HL-60/S4 treated with phorbol 12-myristate 13-acetate at 8.2 ng/mL for 4 days and 3 days (cell line): ENCODE results near the gene HACD1.

ENCODE experiments used
- in situ Hi-C: fragments of 300-500 bp; cut with MboI; formaldehyde crosslinking; loops from 2 replicates; pipeline ENCODE4 v1.15.0; 2022; ENCODE audit warnings: low sequenced_read_pairs

The HACD1 gene

GRCh38 chr10:17617031-17617911, at the start of gene HACD1:
HACD1 (minus strand) TSS chr10:17617374; CDS start chr10:17617339, 35 bp downstream.
- in situ Hi-C loops, result no loop called here

GRCh38 chr10:17665747-17666146, 48.6 kb upstream of the HACD1 start:
- in situ Hi-C loops, result no loop called here

- in situ Hi-C loops, result no loop called here
Observed at GRCh38 chr10:17663450-17663849, 46.3 kb upstream of the HACD1 start.

GRCh38 chr10:17662193-17663138, 45.3 kb upstream of the HACD1 start:
- in situ Hi-C loops, result no loop called here

GRCh38 chr10:17661510-17661909, 44.3 kb upstream of the HACD1 start:
- in situ Hi-C loops, result no loop called here

GRCh38 chr10:17660921-17661320, 43.7 kb upstream of the HACD1 start:
- in situ Hi-C loops, result no loop called here

- in situ Hi-C loops, result no loop called here
Observed at GRCh38 chr10:17659365-17659764, 42.2 kb upstream of the HACD1 start.

GRCh38 chr10:17657103-17657500, 39.9 kb upstream of the HACD1 start:
- in situ Hi-C loops, result no loop called here

GRCh38 chr10:17655567-17656146, 38.5 kb upstream of the HACD1 start:
- in situ Hi-C loops, result no loop called here

GRCh38 chr10:17655009-17655408, 37.8 kb upstream of the HACD1 start:
- in situ Hi-C loops, result no loop called here

GRCh38 chr10:17652585-17652984, 35.4 kb upstream of the HACD1 start:
- in situ Hi-C loops, result no loop called here

GRCh38 chr10:17651896-17652295, 34.7 kb upstream of the HACD1 start:
- in situ Hi-C loops, result no loop called here

GRCh38 chr10:17650416-17650815, 33.2 kb upstream of the HACD1 start:
- in situ Hi-C loops, result no loop called here

GRCh38 chr10:17649836-17650235, 32.7 kb upstream of the HACD1 start:
- in situ Hi-C loops, result no loop called here

GRCh38 chr10:17649052-17649451, 31.9 kb upstream of the HACD1 start:
- in situ Hi-C loops, result no loop called here

- in situ Hi-C loops, result no loop called here
Observed at GRCh38 chr10:17648243-17649035, 31.3 kb upstream of the HACD1 start.

- in situ Hi-C loops, result no loop called here
Observed at GRCh38 chr10:17647326-17647725, 30.2 kb upstream of the HACD1 start.

- in situ Hi-C loops, result no loop called here
Observed at GRCh38 chr10:17645621-17646345, 28.6 kb upstream of the HACD1 start.

- in situ Hi-C loops, result no loop called here
Observed at GRCh38 chr10:17644485-17644943, 27.3 kb upstream of the HACD1 start.
